ENCODE measurements around the gene EMID1.

Gene EMID1

GRCh38 chr22:29265305-29265704 lies 59.6 kb downstream of the EMID1 start:
- DNase-seq: no peak

DNA sequence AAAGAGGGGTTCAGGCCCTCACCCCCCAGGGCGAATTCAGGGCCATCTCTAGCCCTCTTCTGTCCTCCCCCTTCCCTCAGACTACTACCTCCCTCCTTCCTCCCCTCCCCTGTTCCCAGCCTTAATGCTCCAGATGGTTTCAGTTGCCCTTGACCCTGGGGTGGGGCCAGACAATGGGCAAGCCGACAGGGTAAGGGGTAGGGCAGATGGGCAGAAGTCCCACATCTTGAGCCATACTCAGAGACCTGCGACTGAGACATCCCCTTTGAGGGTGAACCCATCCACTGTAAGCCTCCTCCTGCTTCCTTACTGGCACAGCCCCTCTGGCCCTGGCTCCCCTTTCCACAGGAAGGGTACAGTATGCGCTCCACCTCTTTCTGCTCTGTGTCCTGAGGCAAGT lies 60.2 kb downstream of the EMID1 start:
- no peak for DNase-seq

- DNase-seq: no peak
Observed at GRCh38 chr22:29266564-29267461, 61.1 kb downstream of the EMID1 start.

- DNase-seq: no peak
Observed at GRCh38 chr22:29267462-29267857, 61.8 kb downstream of the EMID1 start.

DNA sequence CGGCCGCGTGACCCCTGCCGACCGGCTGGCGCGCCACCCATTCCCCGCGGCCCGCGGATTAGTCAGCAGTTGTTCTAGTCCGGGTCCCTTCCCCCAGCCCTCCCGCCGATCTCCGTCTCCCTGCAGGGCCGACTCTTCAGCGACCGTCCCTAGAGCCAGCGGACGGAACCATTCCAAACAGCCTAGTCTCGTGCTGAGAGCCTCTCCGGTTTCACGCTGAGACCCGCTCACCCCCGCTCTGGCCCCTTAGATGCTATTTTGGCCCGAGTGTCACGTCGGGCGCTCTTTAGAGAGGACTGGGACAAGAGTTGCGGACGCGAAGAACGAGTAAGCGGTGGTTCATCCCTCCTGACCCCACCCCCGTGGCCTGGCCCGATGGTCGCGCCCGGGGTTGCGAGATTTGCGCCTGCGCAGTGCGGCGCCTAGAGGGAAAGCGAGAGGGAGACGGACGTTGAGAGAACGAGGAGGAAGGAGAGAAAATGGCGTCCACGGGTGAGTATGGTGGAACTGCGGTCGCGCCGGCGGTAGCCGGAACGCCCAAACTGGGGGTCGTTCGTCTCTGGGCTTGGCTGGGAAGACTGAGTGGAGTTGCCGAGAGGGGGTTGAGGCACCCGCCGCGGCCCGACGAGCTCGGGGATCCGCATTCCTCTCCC lies 62.3 kb downstream of the EMID1 start, which contains the start of the genes EWSR1 and RHBDD3:
TSS of gene EWSR1 (plus strand) at position 411 of the 653 bp plus-strand sequence. CDS start at position 480, 69 bp downstream.
TSS of gene RHBDD3 (minus strand) at position 124 of the 653 bp plus-strand sequence. CDS start 2,355 bp downstream, outside the sequence.
- peak; percentile 83 for DNase-seq

DNA sequence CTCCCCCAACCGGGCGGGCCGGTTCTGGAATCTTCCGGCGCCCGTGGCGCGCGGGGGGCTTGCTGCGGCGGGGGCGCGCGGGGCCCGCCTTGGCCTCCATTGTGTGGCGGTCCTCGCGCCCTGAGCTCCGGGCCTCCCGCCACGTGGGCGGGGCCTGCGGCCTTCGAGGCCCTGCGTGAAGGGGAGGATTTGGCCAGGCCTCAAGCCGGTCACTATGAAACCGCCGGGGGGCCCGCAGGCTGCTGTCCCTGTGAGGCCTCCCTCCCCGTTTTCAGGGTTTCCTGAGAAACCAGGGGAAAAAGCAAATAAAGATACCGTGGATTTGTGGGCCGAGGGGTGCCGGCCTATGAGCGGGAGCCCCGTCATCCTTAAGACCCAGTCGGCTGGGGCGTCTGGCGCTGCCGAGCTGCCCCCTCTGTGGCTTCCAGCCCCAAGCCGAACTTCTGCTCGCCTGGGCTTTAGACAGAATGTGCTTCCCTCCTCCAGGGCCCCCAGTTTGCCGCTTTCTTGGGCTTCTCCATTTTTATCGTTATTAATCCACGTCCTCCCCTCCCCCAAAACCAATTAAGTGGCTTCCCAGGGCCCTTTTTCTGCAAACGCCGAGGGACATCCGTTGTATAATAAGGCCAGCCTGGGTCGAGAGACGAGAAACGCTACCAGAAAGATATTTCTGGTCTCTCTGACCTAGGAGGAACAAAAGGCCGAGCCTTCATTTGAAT lies 63.0 kb downstream of the EMID1 start:
- peak; percentile 14 for DNase-seq

DNA sequence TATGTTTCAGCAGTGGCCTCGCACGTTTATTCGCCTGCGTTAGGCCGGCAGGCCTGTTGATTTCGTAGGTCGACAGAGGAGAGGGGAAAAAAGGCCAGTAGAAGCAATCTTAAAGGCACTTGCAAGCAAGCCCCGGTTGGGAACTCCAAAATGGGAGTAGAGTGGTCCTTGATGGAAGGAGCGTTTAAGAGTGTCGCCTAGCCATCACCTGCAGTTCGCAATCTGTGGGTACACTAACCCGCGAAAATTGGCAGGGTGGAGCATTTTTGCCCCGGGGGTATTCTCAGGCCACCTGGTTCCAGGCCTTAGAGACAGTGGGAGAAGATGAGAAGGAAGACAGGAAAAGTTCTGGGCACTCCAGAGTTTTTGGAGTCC lies 63.5 kb downstream of the EMID1 start:
- no peak for DNase-seq

DNA sequence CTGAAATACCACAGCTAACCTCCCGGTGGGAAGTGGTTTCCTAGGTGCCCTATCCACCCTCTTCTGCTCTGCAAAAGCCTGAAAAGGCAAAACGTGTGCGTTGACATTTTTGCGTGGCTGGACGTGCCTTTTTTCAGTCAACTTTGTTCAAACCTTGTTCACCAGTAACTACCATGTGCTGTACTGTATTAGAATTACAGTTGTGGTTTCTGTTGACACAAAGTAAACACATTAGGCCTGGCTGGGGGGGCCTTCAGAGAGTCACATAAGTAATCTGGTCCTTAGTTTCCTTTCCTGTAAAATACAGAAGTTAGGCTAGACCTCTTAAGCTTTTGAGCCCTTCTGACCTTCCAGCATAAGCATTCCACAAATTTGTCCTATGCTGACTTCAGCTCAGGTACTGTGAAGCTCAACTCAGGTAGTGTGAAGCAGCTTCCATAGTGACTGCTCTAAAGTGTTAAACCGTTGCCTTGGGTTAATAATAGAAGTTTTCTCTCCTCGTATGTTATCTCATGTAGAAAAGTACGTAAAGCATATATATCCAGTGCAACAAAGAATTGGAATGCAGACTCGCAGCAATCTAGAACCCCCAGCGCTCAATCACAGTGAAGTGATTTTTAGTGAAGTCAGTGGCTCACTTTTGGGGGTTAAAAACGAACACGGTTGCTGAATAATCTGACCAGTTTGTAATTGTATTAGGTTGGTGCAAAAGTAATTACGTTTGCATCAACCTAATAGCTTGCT lies 64.2 kb downstream of the EMID1 start:
- DNase-seq: no peak

DNA sequence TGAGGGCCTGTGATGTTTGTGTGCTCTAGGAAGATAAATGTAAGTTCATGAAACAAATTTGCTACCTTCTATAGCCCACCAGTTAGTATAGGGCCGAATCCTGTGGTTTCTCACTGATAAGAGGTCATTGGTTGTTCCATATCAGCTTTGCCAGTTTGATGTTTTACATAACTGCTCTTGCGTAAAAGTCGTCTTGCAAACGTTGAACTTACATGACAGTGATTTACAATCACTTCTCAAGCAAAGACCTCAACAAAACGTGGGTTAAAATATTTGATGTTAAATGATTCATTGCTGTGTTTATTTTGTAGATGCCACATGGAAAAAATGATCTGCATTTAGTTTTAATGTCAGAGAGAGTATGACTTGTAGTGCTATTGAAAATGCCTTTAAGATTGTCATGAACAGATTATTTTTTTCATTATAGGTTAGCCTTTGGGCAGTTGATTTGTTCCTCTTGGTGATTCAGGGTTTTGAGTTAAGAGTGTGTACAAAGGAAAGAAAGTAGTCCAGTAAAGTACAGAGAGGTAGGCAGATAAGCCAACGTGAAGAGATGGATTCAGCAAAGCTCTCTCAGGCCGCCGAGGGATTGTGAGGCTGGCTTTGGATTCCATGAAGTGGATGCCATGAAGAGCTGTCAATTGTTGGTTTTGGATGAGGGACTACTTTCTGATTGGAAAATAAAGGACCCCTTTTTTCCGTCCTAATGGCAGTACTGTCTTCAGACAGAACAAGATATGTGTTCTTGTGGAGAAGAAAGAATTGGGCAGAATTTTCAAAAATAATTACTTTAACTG lies 65.0 kb downstream of the EMID1 start:
- no peak for DNase-seq

DNA sequence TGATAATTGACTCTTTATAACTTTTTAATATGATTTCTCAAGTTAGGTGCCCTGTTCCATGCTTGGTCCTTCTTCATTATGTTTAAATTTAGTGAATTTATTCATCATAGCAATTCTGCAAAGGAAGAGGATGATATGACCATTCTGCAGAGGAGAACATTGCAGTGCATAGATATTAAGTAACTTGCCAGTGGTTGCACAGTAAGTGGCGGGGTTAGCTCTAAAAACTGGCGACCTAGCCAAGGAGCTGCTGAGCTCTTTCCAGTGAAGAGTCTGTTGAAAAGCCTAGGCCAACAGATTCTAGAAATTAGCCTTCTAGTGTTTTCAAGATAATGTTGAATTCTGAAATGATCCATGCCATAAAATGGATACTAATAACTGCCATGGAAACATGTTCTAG lies 66.9 kb downstream of the EMID1 start:
- no peak for DNase-seq

DNA sequence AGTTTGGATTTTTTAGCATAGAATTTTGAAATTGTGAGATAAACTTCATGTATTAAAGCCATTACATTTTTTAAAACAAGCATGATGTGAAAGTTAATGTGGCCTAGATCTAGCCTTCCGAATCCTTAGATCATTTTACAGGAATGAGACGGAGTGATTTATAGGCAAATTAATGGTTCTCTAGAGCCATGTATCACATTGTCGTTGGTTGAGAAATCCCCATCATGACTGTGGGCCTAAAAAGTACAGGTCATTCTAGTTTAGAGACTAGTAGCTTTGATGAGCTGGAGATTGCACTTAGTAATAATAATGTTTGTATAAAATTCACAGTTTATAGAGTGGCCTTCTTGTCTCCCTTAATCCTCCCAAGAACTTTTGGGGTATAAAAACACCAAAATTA lies 69.5 kb downstream of the EMID1 start:
- DNase-seq: no peak

DNA sequence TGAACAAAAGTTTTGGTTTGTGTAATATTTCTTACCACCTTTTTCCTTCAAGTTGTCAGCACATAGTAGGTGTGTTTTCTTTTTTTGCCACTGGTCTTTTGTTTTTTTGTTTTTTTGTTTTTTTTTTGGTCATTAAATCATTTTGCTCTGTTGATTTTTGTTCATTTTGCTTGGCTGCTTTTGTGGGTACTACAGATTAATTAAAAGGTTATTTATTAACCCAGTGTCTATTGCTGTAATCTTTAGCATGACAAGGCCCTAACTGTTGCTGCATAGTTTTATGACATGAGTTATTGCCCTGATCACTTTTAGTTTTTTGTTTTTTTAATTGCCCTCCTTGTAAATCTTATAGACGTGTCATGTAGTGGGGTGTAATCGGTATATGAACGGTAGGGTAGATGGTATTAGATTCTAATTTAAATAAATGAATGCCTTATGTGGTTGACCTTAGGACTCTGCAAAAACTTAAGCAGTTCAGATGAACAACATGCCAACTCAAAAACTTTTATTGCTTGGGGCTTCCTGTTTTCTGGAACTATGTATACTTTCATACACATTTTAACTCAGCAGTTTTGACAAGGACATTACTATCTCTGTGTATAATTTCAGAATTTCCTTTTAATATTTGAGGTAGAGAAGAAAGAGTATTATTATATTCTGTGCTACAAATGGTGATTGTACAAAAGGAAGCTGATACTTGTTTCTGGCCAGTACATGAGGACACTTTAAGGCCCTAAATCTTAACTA lies 70.3 kb downstream of the EMID1 start:
- no peak for DNase-seq

- DNase-seq: no peak
Observed at GRCh38 chr22:29277927-29278326, 72.2 kb downstream of the EMID1 start.

GRCh38 chr22:29284196-29284595 lies 78.5 kb downstream of the EMID1 start:
- DNase-seq: no peak

DNA sequence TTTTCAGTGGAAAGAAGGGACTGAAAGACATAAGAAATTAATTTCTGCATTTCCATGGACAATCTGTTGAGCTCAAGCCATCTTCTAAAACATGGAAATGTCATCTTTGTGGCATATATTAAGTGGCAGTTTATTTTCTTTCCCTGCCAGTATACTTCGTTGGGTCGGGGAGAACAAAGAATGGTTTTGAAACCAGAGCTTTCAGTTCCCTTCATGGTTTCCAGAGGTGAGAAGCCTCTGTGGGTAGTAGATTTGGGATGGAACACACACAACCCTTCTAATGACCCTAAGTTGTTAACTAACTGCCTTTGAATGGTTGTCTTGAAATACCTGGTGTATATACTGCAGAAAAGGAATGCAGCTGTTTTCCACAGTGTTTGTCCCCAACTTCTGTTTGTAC lies 83.1 kb downstream of the EMID1 start:
- no peak for DNase-seq

DNA sequence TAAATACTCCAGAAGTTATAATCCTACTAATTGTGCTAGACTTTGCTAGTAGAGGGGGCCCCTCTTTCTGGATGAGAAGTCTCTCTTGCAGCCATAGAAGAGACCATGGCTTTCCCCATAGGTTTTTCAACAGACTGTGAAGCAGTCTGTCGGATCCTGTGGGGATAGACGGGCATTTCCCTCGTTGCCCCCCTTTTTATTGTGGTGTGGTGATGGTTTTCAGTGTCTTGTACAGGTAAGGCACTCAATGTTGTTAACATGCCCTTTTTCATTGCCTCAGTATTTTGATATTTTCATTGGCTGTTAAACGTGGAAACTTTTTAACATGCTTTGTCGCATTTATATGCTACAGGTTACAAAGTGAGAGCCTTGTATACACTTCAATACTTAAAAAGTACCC lies 84.4 kb downstream of the EMID1 start:
- no peak for DNase-seq

DNA sequence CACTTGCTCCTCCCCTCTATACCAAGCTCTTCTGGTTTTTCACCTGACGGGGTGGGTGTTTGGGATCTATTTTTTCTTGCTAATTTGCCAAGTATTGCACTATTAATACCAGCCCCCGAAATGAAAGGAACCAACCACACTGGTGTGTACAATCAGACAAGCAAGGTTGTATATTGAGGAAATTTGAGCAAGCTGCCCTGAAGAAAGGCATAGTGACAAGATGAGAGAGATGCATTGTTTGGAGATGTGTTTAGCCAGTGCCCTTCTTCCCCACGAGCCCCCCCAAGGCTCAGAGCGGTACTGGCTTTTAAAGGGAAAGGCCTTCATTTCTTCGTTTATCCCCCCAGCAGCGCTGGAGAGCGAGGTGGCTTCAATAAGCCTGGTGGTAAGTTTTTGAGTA lies 85.5 kb downstream of the EMID1 start:
- DNase-seq: no peak

GRCh38 chr22:29292379-29292778 lies 86.7 kb downstream of the EMID1 start:
- no peak for DNase-seq

DNA sequence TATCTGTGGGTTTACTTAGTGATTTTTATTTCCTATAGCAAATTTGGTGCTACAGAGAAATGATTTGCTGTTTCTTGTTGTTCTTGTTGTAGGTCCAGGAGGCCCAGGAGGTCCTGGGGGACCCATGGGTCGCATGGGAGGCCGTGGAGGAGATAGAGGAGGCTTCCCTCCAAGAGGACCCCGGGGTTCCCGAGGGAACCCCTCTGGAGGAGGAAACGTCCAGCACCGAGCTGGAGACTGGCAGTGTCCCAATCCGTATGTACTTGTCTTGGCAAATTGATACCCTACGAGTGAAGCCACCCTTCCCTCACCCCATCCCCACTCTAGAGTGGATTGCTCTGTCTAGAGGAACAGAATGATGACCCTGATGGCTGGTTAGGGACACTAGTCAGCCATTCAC lies 92.9 kb downstream of the EMID1 start:
- DNase-seq: no peak

DNA sequence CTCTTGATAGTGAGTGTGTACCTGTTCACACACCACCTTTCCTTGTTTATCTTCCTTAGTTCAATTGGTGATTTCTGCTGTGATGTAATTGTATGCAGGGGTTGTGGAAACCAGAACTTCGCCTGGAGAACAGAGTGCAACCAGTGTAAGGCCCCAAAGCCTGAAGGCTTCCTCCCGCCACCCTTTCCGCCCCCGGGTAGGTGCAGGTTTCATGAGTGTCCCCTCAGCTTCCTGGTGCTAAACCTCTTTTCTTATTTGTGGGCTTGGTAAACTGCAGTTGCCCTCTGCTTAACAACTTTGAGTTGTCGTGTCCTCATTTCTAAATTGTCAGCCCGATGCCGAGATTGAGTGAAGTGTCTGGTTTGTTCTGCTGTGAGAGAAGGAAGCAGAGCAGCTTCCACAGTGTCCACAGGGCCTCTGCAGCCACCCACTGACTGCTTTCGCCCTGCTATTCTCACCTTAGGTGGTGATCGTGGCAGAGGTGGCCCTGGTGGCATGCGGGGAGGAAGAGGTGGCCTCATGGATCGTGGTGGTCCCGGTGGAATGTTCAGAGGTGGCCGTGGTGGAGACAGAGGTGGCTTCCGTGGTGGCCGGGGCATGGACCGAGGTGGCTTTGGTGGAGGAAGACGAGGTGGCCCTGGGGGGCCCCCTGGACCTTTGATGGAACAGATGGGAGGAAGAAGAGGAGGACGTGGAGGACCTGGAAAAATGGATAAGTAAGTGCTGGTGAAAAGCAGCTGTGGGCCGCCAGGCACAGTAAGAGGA lies 93.6 kb downstream of the EMID1 start:
- no peak for DNase-seq

DNA sequence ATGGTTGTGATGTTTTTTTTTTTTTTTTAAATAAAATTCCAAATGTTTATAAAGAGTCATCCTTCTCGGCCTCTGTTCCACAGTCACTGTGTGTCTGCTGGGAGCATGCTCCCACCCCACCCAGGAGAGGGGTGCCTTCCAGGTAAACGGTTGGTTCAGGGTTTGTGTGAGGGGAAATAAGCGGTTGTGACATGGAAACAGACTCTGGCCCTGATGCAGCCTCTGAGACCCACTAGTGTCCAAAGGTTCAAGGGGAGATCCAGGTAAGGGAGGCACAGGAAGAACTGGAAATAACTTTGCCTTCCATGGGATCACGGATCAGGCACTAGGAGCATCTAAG lies 94.7 kb downstream of the EMID1 start:
- no peak for DNase-seq

Data from NCI-H1105 (cell line).